Myocyte (in vitro differentiated cells): ENCODE results near the gene PTOV1. TPM values are rescaled to one million over a fixed set of nuclear protein-coding genes. Genes with fewer than 3 reads are reported as not detected.
A peak's percentile ranks its signal among the peaks of the same experiment; 100 is the strongest.

Experiments used
- DNase-seq: peaks from one replicate; pipeline ENCODE4 v3.0.0-alpha.2; 2012; ENCODE audit warnings: low read depth
- total RNA-seq: library from RNA; depleted of rRNA; stranded (reverse); fragments of >200 nt; gene quantifications from 2 replicates; pipeline ENCODE4 v1.2.3, GENCODE V29; 2014

PTOV1 gene
- total RNA-seq, 1 donor from 2014 or later = 161 TPM

DNA sequence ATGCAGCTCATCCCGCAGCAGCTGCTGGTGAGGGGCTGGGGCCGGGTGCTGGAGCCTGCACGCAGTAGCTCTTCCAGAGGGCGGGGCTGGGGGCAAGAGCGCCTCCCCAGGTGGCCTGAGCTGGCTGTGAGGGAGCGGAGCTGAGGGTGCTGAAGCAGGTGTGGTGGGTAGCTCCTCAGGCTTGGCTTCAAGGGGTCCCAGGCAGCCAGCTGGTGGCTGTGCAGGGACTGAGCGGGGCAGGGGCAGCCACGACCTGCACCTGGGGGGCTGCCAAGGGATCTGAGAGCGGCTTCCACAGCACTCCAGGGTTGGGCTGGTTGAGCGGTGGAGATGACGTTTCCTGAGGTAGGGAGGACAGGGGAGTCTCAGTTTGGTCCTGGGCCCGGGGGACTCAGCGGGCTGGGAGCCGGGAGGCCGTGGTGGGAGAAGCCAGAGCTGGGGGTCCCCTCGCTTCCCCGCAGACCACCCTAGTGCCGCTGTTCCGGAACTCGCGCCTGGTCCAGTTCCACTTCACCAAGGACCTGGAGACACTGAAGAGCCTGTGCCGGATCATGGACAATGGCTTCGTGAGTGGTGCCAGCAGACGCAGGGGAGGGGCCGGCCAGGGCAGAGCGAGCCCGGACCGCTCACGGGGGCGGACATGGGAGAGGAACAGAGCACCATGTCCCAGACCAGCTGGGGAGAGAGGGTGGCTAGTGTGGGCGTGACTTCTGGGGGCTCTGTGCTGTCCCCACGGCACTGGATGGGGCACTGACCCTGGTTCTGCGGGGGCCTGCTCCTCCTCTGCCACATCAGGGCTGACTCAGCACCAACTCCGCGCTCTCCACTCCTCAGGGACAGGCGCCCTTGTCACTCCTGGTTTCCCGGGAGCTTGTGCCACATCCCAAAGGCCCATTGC, 7.4 kb downstream of the PTOV1 start:
- DNase-seq = peak; percentile 72

DNA sequence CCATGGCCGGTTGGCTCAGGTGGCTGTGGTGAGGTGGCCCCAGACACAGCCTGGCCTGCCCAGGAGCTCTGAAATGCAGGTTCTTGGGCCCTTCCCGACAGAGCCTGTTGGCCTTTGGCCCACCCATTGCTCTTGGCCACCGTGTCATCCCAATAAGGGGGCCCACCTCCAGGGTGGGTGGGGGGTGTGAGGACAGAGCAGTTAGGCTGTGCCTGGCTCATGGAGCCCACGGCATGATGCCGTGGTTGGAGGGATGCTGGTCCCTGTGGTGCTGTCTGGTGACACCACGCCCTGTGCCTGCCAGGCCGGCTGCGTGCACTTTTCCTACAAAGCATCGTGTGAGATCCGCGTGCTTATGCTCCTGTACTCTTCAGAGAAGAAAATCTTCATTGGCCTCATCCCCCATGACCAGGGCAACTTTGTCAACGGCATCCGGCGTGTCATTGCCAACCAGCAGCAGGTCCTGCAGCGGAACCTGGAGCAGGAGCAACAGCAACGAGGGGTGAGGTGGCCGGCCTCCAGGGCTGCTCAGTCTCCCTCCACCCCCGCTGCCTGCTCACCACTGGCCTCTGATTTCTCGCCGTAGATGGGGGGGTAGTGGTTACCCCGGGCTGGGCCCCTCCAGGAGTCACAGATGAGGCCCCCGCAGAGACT, 8.8 kb downstream of the PTOV1 start:
- DNase-seq = no peak

DNA sequence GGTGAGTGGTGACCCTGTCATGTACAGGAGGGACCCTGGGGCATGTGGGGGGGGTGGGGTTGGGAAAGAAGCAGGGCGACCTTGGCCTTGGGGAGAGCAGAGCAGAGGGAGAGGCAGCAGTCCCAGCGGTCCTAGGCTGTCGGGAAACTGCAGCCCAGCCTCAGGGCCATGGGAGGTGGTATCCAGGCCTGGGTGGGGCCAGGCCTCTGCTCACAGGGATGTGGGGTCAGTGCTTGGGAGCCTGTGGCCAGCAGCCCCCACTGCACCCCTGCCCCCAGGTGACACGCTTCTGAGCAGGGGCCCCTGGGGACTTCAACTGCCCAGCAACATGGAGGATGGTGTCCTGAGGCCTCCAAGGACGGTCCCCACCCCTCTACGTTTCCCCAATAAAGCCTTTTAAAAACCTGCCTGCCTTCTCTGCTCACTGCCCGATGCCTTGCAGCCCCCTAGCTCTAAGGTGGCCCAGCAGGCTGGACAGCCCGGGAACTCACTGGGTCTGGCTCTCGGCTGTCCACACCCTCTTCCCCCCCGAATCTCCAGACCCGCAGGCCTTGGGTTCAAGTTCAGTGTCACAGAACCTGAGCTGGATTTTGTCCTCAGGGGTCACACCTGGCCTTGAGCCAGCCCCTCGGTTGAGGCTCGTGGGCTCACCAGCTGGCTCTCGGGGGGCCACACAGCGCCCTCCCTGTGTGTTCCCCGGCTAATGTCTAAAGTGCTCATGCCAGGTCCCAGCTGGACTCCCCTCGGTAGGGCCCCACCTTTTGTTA, 9.6 kb downstream of the PTOV1 start:
- no peak for DNase-seq

DNA sequence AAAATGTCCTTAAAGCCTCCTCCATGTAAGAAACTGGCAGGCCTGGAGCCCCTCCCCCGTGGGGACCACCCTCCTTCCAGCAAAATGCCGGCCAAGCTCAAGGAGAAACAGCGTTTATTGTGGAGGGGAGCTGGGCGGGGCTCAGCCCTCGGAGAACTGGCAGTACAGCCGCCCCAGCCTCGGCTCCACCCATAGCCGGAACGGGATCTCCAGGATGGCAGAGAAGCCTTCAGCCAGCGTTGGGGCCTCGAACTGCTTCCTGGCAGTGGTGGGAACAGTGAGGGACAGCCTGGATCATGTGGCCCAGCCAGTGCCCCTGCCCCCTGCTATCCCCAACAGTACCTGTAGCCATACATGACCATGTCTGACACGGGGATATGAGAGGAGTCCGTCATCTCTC, 10.1 kb downstream of the PTOV1 start:
- DNase-seq = no peak

DNA sequence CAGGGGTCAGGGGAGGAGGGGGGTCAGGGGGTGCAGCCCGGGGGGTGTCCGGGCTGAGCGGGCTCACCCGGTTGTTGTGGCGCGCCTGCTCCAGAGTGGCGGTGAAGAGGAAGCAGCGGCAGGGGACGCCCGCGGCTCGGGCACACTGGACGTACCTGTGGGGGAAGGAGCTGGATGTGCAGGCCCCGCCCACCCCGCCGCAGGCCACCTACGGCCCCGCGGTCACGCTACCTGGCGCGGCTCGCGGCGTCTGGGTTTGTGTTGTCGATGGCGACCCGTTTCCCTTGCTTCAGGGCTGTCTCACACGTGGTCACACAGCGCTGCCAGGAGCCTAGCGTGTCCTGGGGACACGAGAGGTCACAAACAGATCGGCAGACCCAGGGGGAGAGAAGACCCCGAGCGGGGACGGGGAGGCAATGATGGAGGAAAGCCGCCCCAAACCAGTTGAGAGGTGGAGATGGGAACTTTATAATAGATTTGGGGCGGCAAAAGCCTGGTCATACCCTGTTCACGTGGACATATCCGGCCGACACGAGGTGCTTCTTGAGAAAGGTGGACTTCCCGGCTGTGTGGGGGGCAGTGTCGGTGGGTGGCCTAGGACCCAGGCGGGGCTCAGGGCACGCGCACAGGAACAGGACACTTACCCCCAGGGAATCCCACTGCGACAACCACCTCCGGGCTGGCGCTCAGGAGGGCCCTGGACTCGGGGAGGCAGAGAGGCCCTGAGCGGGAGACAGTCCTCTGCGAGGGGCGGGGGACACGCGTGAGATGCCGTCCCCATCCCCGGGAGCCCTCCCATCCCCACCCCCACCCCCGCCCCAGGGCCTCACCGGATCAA, 10.8 kb downstream of the PTOV1 start:
- DNase-seq = no peak

DNA sequence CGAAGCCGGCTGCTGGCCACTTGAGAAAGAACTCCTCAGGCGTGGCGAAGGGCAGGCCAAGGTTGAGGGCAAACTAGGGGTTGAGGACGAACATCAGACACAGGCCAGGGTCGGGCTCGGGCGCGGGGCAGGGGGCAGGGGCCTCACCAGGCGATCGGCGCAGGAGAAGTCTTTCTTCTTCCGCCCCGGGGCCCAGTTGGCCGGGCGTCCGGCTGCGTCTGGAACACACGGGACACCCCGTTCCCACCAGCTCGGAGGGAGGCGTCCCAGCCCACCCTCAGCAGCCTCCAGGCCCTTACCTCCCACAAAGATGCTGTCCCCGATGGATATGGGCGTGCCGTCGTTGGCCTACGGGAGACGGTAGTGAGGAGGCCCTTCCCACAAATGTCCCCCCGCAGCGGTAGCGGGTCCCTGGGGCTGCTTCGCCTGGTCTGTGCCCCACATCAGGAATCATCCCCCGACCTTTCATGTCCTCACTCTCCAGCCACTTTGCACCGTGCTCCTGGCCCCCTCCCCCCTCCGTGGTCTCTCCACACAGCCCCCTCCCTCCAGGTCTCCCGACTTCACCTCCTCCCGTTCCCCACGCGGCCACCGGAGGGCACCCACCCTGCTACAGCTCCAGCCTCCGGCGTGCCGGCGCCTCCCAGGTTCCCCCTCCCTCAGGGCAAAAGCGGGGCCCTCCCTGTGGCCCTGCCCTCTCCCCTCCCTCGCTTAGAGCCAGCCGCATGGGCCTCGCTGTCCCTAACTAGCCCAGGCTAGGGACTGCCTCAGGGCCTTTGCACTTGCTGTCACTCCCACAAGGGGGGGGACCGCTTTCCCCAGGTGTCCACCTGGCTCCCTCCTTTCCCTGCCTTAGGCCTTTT, 11.7 kb downstream of the PTOV1 start:
- no peak for DNase-seq

DNA sequence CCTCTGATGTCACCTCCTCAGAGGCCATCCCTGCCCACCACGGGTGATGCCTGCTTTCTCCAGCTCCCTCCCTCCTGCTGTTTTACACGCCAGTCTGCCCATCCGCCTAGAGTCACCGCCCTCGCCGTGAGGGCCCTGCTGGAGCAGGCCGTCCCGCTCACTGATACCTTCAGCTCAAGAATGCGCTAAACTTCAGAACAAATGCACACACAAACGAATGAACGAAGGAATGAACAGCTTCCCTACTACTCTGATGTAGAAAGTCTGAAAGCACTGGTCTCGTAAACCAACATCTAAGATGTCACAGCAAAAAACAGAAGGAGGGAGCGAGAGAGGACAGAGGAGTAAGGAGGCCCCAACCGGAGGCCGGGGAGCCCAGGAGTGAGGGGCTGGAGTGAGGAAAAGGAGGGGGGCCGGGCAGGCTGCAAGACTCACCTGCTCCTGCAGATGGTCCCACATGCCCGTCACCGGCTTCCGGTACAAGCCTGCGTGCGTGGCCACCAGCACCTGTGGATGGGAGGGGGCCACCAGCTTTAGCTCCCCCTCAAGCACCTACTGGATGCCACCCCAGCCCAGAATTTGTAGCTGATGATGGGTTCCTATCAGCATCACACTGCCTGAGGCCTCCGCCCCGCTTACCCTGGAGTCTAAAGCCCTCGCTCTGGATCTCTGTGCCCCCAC, 12.4 kb downstream of the PTOV1 start:
- DNase-seq = no peak

DNA sequence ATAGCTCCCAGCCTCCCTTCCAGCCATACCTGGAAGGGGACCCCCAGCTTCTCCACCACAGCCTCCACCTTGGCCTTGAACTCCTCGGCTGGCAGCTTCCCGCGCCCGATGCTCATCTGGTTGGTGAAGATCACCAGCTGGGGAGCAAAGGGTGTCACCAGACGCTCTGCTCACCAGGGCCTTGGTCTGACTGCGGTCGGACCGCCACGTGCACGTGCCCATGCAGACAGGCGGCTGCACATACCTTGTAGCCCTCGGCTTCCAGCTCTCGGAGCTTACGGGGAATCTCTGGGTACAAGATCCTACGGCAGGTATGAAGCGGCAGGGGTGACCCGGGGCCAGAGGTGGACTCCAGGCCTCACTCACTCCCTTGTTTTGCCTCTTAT, 13.0 kb downstream of the PTOV1 start:
- DNase-seq = no peak

DNA sequence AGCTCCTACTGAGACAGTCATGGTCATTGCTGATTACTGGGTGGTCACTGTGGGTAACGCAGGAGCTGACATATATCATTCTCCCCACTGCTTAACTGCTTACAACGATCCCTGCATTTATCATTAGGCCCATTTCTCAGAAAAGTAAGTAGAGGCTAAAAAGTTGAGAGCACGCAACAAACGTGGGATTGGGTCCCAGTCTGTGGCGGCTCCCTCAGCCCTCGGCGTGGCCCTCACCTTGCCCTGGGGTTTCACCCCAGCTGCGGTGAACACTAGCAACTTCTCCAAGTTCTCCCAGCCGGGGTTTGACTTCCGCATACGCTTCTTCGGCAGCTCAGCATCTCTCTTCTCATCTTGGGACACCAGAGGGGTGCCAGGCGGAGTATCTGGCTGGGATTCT, 13.9 kb downstream of the PTOV1 start:
- DNase-seq = no peak

DNA sequence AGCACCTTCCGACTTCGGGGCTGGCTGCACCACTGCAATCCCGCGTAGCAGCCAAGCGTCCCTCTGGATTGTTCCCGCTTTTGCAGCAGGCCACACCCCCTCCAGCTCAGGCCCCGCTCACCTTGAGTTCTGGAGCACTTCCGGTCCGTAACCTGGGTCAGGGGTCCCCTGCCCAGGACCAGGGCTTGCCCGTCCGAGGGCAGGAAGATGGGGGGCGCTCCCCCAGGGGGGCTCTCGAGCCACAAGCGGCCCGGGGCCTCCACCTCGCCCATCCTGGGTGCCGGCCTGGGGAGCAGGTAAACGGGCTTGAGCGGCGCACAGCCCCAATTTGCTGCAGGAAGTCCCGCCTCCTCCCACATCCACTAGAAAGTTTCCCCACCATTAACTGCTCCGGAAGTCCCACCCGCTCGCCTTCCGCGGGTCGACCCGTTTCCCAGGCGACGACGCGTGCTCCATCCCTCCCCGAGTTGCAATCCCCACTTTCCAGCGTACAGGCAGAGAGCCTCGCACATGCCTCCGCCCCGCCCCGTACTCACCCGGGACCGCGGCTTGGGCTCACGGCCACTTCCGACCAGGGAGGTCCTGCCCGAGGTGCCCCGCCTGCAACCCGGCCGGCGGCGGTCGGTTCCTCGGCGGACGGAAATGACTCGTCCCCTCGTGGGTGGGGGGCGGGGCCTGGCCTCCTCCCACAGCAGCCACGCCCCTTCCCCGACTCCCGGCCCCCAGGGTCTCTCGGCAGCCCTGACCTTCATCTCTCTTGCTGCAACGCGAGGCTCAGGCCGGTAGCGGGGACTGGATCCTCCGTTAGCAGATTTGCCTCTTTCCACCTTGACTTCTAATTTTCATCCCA, 16.2 kb downstream of the PTOV1 start, which contains the start of gene PNKP:
Gene PNKP (minus strand): TSS at position 644 of the 850 bp plus-strand sequence. CDS start 372 bp downstream, at position 272.
- peak; percentile 93 for DNase-seq

DNA sequence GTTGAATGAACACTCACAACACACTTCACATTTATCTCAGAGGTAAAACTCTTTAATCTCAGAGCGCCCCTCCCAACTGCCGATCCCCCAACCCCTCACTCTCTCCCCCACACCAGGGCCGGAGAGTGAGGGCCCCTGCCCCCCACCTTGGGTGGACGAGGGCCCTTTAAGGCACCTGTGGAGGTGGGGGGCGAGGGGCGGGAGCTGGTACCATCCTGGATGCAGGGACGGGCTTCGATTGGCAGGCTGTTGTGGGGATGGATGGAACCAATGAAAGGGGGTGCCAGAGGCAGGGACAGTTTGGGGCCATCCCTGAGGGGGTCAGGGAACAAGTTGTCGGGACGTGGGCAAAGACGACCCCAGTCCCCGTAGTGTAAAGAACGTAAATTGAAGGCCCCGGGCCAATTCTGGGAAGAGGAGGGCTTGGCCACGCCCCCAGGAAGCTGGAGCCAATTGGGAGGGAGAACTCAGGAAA, 18.1 kb downstream of the PTOV1 start:
- DNase-seq = no peak

DNA sequence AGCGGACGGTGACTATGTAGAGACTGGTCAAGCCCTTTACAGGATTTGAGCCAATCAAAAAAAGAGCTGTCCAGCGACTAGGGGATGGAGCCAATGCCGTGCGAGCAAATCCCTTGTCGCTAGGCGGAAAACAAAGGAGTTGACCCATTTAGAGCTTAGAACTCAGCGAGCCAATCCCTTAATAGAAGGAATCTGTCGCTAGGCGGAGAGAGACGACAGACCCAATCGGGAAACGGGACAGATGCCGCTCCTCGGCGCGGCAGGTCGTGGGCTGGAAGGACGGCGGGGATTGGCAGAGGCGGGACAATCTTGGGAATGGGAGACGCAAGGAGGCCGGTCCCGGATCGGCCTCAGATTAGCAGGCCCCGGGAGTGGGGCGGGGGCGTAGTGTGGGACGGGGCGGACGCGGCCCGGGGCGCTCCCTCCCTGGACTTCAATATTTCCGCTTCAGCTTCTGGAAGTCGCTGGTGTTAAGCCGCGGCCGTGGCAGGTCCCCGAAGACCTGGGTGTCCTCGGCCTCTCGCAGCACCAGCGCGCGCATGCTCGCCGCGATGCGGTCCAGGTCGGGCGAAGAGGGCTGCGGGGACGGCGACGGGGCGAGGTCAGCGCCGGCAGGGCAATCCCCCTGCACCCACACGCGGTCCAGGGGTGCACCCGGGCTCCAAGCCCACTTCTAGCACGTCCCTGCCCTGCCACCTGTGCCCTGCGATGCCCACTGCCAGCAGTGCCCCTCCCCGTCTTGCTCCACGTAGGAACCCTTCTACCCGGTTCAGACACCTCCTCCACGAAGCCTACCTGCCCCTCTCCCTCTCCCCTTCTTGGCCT, 18.7 kb downstream of the PTOV1 start:
- DNase-seq = peak; percentile 100

DNA sequence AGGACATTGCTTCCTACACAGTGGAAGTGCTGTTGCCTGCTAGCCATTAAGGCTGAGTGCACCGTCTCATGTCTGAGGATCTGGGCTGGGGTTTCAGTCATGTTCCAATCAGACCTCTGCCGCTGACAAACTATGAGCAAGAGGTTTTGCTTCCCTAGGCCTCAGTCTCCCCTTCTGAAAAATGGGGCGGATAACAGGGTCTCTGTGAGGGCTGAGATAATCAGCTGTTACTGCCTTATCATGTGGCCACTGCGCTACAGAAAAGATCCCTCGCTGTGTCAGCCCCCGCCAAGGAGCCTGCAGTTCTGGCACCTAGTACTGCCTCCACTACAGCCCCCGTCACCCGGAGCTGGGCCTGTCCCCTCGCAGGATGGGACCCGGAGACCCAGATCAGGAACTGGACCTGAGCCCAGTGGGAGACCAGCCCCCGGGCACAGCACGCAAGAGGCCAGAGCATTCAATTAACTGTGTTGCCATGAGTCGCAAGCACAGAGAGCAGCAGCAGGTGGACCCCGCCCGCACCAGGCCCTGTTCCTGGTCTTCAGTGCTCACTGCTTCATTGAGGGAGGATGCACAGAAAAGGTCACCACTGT, 19.4 kb downstream of the PTOV1 start:
- DNase-seq = no peak

DNA sequence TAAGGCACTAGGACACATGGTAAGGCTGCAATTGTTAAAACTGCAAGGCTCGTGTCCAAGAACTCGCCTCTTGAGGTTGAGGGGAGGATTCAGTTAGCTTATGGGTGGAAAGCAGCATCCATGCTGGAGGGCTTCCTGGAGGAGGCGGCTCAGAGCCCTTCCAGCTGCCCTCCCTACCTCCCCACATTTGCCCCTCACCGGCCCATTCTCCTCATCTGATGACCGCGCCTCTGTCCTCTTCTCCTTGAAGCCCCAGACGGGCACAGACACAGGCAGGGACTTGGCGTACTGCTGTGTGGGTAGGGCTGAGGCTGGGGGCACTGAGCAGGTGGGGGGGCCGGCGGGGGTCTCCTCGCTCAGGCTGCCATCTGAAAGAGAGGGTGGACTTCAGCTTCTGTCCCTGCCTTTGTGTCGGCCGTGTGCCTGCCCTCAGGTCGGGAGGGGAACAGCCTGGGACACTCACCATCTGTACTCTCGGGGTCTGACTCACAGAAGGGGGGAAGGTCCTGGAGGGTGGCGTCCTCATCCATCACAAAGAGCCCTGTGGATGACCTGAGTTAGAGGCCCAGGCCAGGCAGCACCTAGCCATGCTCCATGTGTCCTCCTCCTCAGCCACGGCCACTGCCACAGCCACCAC, 20.5 kb downstream of the PTOV1 start:
- DNase-seq = no peak

DNA sequence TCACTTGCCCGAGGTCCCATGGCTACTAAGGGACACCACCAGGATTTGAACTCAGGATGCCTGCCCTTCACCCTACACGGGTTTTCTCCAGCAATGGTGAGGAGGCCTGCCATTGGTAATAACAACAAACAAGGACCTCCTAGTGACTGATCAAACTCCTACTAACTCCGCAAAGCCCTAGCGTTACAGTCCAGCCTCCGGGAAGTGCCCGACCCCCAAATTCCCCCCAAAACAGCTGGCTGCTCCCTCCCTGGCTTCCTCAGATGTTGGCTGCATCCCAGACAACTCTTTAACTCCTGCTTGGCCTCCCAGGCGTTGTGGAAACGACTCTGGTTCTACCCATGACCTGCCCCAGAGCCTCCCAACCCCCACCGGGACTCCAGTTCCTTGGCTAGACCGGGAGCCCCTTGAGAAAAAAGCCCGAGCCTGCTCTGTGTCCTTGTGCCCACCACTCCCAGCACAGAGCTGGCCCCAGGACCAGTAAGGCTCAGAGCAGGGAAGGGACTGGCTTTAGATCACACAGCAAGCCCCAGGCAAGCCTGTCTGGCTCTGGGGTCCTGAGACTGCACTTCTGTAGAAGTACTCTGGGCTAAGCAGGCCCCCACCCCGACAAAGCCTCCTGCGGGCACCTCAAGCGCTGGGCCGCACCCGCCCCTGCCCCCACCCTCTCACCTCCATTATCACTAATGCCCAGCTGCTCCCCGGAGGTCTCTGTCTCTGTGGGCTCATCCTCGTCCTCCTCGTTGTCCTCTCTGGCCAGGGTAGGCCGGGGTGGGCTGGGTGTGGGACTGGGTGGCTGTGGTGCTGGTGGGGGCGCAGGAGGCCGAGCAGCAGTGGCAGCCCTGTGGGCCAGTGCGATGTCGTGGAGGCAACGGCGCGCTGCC, 21.5 kb downstream of the PTOV1 start:
- DNase-seq = no peak
